Neural crest cell (in vitro differentiated cells): ENCODE measurements around the gene HDAC9. TPM values are rescaled to one million over a fixed set of nuclear protein-coding genes. Genes with fewer than 3 reads are reported as not detected.
A peak's percentile ranks its signal among the peaks of the same experiment; 100 is the strongest.
"Not testable (repeated sequence)": the region's sequence is repeated elsewhere in the genome, so short reads cannot be mapped to it uniquely, and the experiment has no call there.

Source experiments
- DNase-seq: peaks from one replicate; pipeline ENCODE4 v3.0.0; 2021; ENCODE audit warnings: low read depth, mixed read lengths, low spot score
- H3K27ac Mint-ChIP-seq: one replicate; pipeline ENCODE4 v1.8.0; 2021; ENCODE audit warnings: mild to moderate bottlenecking, mixed read lengths; ENCODE audit not compliant: unreplicated experiment
- H3K27me3 Mint-ChIP-seq: 2 replicates; pipeline ENCODE4 v1.8.0; 2021; ENCODE audit warnings: low read depth, mild to moderate bottlenecking, mixed read lengths
- H3K36me3 Mint-ChIP-seq: 2 replicates; pipeline ENCODE4 v1.8.0; 2021; ENCODE audit warnings: low read depth, mild to moderate bottlenecking, mixed read lengths
- H3K4me1 Mint-ChIP-seq: 2 replicates; pipeline ENCODE4 v1.8.0; 2021; ENCODE audit warnings: mixed read lengths
- H3K4me3 Mint-ChIP-seq: one replicate; pipeline ENCODE4 v1.8.0; 2021; ENCODE audit warnings: mild to moderate bottlenecking, mixed read lengths
- H3K9me3 Mint-ChIP-seq: 2 replicates; pipeline ENCODE4 v1.8.0; 2021; ENCODE audit warnings: mixed read lengths
- total RNA-seq: library from RNA; stranded (reverse); gene quantifications from 2 replicates; pipeline ENCODE4 v1.2.1, GENCODE V29; 2021
- TF ChIP-seq, protein P1 (sequence below): fragments of 200-600 bp; sonication (generic); conservative IDR thresholded peaks from 2 replicates; pipeline ENCODE4 v1.5.0; 2021; ENCODE audit warnings: antibody characterized with exemption, mild to moderate bottlenecking

HDAC9 gene
- total RNA-seq, 1 donor from 2014 or later, result 32.3 TPM

DNA sequence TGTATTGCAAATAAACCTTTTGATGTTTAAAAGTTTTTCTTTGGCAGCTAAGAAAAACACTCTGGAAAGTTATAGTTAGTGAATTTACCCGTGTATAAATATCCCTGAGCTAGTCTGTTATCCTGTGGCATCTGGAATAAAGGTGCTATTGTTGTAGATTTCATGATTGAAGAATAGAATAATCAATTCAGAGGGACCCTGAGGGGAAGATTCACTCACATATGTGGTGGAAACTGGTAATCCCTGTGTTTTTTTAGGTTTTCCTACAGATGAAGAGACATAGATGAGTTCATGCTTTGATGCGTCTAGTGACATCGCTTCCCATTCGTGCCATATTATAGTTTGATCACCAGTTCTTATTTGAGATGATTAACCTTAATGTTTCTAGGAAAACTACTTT is 457.3 kb downstream of the HDAC9 start:
- Mint-ChIP-seq H3K27ac (peak overlapping the region; percentile 40), H3K27me3 (no peaks in the 10 kb centered on the region), H3K9me3 (peaks cover 5% of the 10 kb centered on the region), H3K36me3 (no peaks in the 10 kb centered on the region), H3K4me3 (no peak overlapping the region), H3K4me1 (peaks cover 19% of the 10 kb centered on the region)
- DNase-seq, result no peak
- TF ChIP-seq, protein P1, sequence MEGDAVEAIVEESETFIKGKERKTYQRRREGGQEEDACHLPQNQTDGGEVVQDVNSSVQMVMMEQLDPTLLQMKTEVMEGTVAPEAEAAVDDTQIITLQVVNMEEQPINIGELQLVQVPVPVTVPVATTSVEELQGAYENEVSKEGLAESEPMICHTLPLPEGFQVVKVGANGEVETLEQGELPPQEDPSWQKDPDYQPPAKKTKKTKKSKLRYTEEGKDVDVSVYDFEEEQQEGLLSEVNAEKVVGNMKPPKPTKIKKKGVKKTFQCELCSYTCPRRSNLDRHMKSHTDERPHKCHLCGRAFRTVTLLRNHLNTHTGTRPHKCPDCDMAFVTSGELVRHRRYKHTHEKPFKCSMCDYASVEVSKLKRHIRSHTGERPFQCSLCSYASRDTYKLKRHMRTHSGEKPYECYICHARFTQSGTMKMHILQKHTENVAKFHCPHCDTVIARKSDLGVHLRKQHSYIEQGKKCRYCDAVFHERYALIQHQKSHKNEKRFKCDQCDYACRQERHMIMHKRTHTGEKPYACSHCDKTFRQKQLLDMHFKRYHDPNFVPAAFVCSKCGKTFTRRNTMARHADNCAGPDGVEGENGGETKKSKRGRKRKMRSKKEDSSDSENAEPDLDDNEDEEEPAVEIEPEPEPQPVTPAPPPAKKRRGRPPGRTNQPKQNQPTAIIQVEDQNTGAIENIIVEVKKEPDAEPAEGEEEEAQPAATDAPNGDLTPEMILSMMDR, result no peak

DNA sequence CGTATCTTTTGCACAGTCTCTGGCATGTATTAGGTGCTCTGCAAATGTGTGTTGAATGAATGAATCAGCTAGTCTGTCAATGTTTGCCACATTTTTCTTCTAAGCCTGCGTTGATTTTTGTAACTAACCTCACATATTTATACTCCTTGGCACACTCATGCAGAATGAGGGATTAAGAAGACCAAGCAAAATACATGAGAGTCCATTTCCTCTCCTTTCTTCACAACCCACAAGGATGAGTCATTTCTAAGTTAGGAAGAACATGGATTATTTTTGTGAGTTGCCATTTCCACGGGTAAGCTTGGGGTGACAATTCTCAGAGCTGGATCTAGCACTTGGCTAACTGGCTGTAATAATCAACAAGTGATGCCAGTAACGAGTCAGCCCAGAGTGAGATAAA is 463.1 kb downstream of the HDAC9 start:
- Mint-ChIP-seq H3K4me3 (no peak overlapping the region), H3K36me3 (no peaks in the 10 kb centered on the region), H3K27me3 (no peaks in the 10 kb centered on the region), H3K27ac (no peak overlapping the region), H3K9me3 (no peaks in the 10 kb centered on the region), H3K4me1 (peaks cover 9% of the 10 kb centered on the region)
- no peak for DNase-seq
- TF ChIP-seq, protein P1, result no peak

DNA sequence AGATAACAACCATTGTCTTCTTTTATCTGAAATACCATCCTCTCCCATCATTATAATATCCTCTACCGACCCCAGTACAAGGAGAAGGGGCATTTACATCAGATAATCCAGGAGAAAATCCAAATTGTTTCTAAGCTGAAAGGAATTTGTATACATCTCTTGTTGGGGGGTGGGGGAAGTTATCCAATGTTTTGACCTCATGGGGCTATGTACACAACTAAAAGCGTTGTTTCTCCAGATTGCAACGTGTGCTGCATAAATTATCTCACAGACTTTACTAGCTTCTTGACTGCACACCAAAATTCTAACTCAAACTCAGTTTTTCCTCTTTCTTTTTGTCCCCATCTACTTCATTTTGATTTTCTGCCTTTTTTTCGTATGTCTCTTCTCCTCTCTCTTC is 465.2 kb downstream of the HDAC9 start:
- H3K36me3 Mint-ChIP-seq, result no peaks in the 10 kb centered on the region
- H3K27me3 Mint-ChIP-seq, result no peaks in the 10 kb centered on the region
- no peak overlapping the region for H3K4me3 Mint-ChIP-seq
- no peak overlapping the region for H3K27ac Mint-ChIP-seq
- no peaks in the 10 kb centered on the region for H3K9me3 Mint-ChIP-seq
- TF ChIP-seq, protein P1, result no peak
- no peak for DNase-seq
- peaks cover 4% of the 10 kb centered on the region for H3K4me1 Mint-ChIP-seq

DNA sequence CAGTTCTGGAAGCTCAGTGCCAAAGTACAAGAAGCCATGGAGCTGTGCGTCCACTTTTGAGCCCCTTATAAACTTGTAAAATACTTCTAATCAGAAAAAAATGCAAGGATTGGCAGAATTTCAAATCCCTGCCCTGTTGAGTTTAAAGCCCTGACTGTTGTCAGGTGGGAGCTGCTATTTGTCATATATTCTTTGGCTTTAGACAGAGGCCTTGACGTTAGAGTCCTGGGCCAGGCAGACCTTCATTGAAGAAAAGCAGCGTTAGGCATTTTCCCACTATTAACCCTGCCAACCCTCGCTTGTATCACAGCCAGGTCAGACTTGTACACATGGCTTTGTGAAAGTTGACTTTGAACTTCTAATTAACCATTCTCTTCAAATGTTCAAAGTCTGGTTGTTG is 466.5 kb downstream of the HDAC9 start:
- H3K4me1 Mint-ChIP-seq, result peaks cover 7% of the 10 kb centered on the region
- DNase-seq, result no peak
- TF ChIP-seq, protein P1, result no peak
- H3K9me3 Mint-ChIP-seq, result no peaks in the 10 kb centered on the region
- H3K4me3 Mint-ChIP-seq, result no peak overlapping the region
- no peaks in the 10 kb centered on the region for H3K36me3 Mint-ChIP-seq
- H3K27me3 Mint-ChIP-seq, result no peaks in the 10 kb centered on the region
- no peak overlapping the region for H3K27ac Mint-ChIP-seq

DNA sequence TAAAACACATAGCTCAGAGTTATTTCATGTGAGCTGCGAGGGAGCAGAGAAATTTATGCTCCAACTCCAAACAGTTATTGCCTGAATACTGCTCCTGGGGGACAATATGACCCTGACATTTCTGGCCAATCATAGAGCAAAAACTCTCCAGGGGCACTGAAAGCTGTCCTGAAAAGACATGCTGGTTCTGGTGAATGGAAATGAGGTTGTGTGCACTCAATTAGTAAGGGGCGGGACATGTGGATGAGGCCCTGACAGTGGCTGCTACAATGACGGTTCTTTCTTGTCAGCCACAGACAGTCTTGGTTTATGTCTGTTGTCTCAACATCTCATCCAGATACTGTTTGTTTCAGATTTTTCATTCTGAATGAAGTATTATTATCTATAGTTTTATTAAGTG is 470.1 kb downstream of the HDAC9 start:
- Mint-ChIP-seq H3K4me3 (no peak overlapping the region), H3K36me3 (no peaks in the 10 kb centered on the region), H3K27ac (no peak overlapping the region), H3K27me3 (no peaks in the 10 kb centered on the region), H3K4me1 (peaks cover 7% of the 10 kb centered on the region), H3K9me3 (no peaks in the 10 kb centered on the region)
- DNase-seq, result no peak
- TF ChIP-seq, protein P1, result no peak

DNA sequence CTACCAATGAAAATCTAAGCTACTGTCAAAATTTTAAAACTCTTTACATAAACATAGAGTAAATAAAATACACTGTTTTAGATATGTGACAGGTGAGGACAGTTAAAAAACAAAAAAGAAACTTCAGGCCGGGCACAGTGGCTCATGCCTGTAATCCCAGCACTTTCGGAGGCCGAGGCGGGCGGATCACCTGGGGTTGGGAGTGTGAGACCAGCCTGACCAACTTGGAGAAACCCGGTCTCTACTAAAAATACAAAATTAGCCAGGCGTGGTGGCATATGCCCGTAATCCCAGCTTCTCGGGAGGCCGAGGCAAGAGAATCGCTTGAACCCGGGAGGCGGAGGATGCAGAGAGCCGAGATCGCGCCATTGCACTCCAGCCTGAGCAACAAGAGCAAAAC is 472.2 kb downstream of the HDAC9 start:
- not testable (repeated sequence) for H3K27me3 Mint-ChIP-seq, DNase-seq, H3K27ac Mint-ChIP-seq, H3K9me3 Mint-ChIP-seq, H3K36me3 Mint-ChIP-seq, H3K4me1 Mint-ChIP-seq, H3K4me3 Mint-ChIP-seq
